Tibial nerve (tissue), 4 donors: Measurements from ENCODE around the gene RPLP1.

Experiments used
- CTCF ChIP-seq, 5 experiments: fragments of 200-600 bp in 3 of 5; fragments of 450-650 bp in 2 of 5; sonication (generic) in 3 of 5; IDR thresholded peaks; one replicate each; pipeline ENCODE4 v1.5.1; 2016 to 2019; ENCODE audit warnings: antibody characterized with exemption in 5 of 5, mild to moderate bottlenecking in 3 of 5, moderate library complexity in 2 of 5
- EP300 ChIP-seq, 2 donors: sonication (generic); formaldehyde crosslinking; IDR thresholded peaks; one replicate each; pipeline ENCODE4 v1.6.1; 2017; ENCODE audit warnings: antibody characterized with exemption in 2 of 2, mild to moderate bottlenecking in 1 of 2

GRCh38 chr15:69435985-69436384, 16.6 kb upstream of the RPLP1 start:
- TF ChIP-seq CTCF (IDR thresholded peaks at IDR 0.05) (no peak), EP300 (IDR thresholded peaks at IDR 0.05) (no peak)
